Measurements from ENCODE around the gene SLC17A9. TPM values are rescaled to one million over a fixed set of nuclear protein-coding genes. Genes with fewer than 3 reads are reported as not detected.

SLC17A9 gene
- total and polyA plus RNA-seq, 10 of the 15 experiments (the other 5 are each of a cell fraction or from before 2014, with no cell fraction given) = 0.72 to 74.1 (median 29.4) TPM

Other genes with a start within 250 kb of the SLC17A9 start
Only the 7 nearest of the 8 such genes appear.
- gene MRGBP, start 156.2 kb upstream of the SLC17A9 start, total RNA-seq (2014; rRNA removed) = 16.0 and 16.3 TPM in 2 replicates
- 10.4 and 12.2 TPM in 2 replicates for gene MRGBP, start 156.2 kb upstream of the SLC17A9 start, total RNA-seq (2014; rRNA removed; fragmentation: Illumina TruSeq; extraction: Trizol)
- 15.1 and 15.2 TPM in 2 replicates for gene MRGBP, start 156.2 kb upstream of the SLC17A9 start, total RNA-seq (2021)
- gene MRGBP, start 156.2 kb upstream of the SLC17A9 start, polyA plus RNA-seq (2011; rRNA removed) = 10.7 and 12.1 TPM in 2 replicates
- 4.8 and 8.3 TPM in 2 replicates for gene MRGBP, start 156.2 kb upstream of the SLC17A9 start, polyA plus RNA-seq (2014; fragmentation: Illumina TruSeq; extraction: Trizol)
- 1 to 10 TPM; 1.8 to 3.7 TPM for gene MRGBP, start 156.2 kb upstream of the SLC17A9 start, polyA plus RNA-seq (2014; fragmentation: Nextera tagmentation; extraction: Ambion mirVana)
- 14.8 and 14.9 TPM in 2 replicates for gene MRGBP, start 156.2 kb upstream of the SLC17A9 start, polyA plus RNA-seq (2014; rRNA removed)
- 10 to 100 TPM; 17.0 to 17.6 TPM for gene MRGBP, start 156.2 kb upstream of the SLC17A9 start, polyA plus RNA-seq (2016; fragmentation: Nextera tagmentation; extraction: Ambion mirVana)
- gene OGFR, start 147.9 kb upstream of the SLC17A9 start, total RNA-seq (2014; rRNA removed) = 50.5 and 62.1 TPM in 2 replicates
- gene OGFR, start 147.9 kb upstream of the SLC17A9 start, total RNA-seq (2014; rRNA removed; fragmentation: Illumina TruSeq; extraction: Trizol) = 13.9 and 18.1 TPM in 2 replicates
- gene OGFR, start 147.9 kb upstream of the SLC17A9 start, total RNA-seq (2021) = 52.6 and 59.8 TPM in 2 replicates
- gene OGFR, start 147.9 kb upstream of the SLC17A9 start, polyA plus RNA-seq (2011; rRNA removed) = 29.0 and 38.7 TPM in 2 replicates
- 11.0 and 19.0 TPM in 2 replicates for gene OGFR, start 147.9 kb upstream of the SLC17A9 start, polyA plus RNA-seq (2014; fragmentation: Illumina TruSeq; extraction: Trizol)
- gene OGFR, start 147.9 kb upstream of the SLC17A9 start, polyA plus RNA-seq (2014; fragmentation: Nextera tagmentation; extraction: Ambion mirVana) = 1 to 10 TPM in 1 of 2 experiments, under 1 TPM in 1; 0.72 to 1.4 TPM
- 48.1 and 59.3 TPM in 2 replicates for gene OGFR, start 147.9 kb upstream of the SLC17A9 start, polyA plus RNA-seq (2014; rRNA removed)
- 10 to 100 TPM; 16.1 to 35.7 TPM for gene OGFR, start 147.9 kb upstream of the SLC17A9 start, polyA plus RNA-seq (2016; fragmentation: Nextera tagmentation; extraction: Ambion mirVana)
- 1.1 and 2.0 TPM in 2 replicates for gene COL9A3, start 135.7 kb upstream of the SLC17A9 start, total RNA-seq (2014; rRNA removed)
- gene COL9A3, start 135.7 kb upstream of the SLC17A9 start, total RNA-seq (2014; rRNA removed; fragmentation: Illumina TruSeq; extraction: Trizol) = 0.51 and 0.63 TPM in 2 replicates
- gene COL9A3, start 135.7 kb upstream of the SLC17A9 start, total RNA-seq (2021) = 0.96 and 1.0 TPM in 2 replicates
- gene COL9A3, start 135.7 kb upstream of the SLC17A9 start, polyA plus RNA-seq (2011; rRNA removed) = 1.7 and 2.1 TPM in 2 replicates
- 0.21 TPM in 1 of 2 replicates, not detected in the other for gene COL9A3, start 135.7 kb upstream of the SLC17A9 start, polyA plus RNA-seq (2014; fragmentation: Illumina TruSeq; extraction: Trizol)
- gene COL9A3, start 135.7 kb upstream of the SLC17A9 start, polyA plus RNA-seq (2014; fragmentation: Nextera tagmentation; extraction: Ambion mirVana) = under 1 TPM in 1 of 2 experiments, not detected in 1; 0.09 TPM
- 1.2 and 1.4 TPM in 2 replicates for gene COL9A3, start 135.7 kb upstream of the SLC17A9 start, polyA plus RNA-seq (2014; rRNA removed)
- gene COL9A3, start 135.7 kb upstream of the SLC17A9 start, polyA plus RNA-seq (2016; fragmentation: Nextera tagmentation; extraction: Ambion mirVana) = under 1 TPM; 0.13 to 0.29 TPM
- 7.8 and 8.1 TPM in 2 replicates for gene TCFL5, start 90.9 kb upstream of the SLC17A9 start, total RNA-seq (2014; rRNA removed)
- 5.9 and 6.6 TPM in 2 replicates for gene TCFL5, start 90.9 kb upstream of the SLC17A9 start, total RNA-seq (2014; rRNA removed; fragmentation: Illumina TruSeq; extraction: Trizol)
- gene TCFL5, start 90.9 kb upstream of the SLC17A9 start, total RNA-seq (2021) = 7.3 and 8.1 TPM in 2 replicates
- 2.5 and 3.3 TPM in 2 replicates for gene TCFL5, start 90.9 kb upstream of the SLC17A9 start, polyA plus RNA-seq (2011; rRNA removed)
- 5.0 and 6.3 TPM in 2 replicates for gene TCFL5, start 90.9 kb upstream of the SLC17A9 start, polyA plus RNA-seq (2014; fragmentation: Illumina TruSeq; extraction: Trizol)
- gene TCFL5, start 90.9 kb upstream of the SLC17A9 start, polyA plus RNA-seq (2014; fragmentation: Nextera tagmentation; extraction: Ambion mirVana) = 1 to 10 TPM; 1.4 to 1.6 TPM
- 5.1 and 5.7 TPM in 2 replicates for gene TCFL5, start 90.9 kb upstream of the SLC17A9 start, polyA plus RNA-seq (2014; rRNA removed)
- gene TCFL5, start 90.9 kb upstream of the SLC17A9 start, polyA plus RNA-seq (2016; fragmentation: Nextera tagmentation; extraction: Ambion mirVana) = under 1 TPM; 0.48 to 0.58 TPM
- 40.9 and 41.5 TPM in 2 replicates for gene DIDO1, start 26.2 kb upstream of the SLC17A9 start, total RNA-seq (2014; rRNA removed)
- 33.8 and 36.0 TPM in 2 replicates for gene DIDO1, start 26.2 kb upstream of the SLC17A9 start, total RNA-seq (2014; rRNA removed; fragmentation: Illumina TruSeq; extraction: Trizol)
- gene DIDO1, start 26.2 kb upstream of the SLC17A9 start, total RNA-seq (2021) = 52.1 and 56.4 TPM in 2 replicates
- gene DIDO1, start 26.2 kb upstream of the SLC17A9 start, polyA plus RNA-seq (2011; rRNA removed) = 40.4 and 47.4 TPM in 2 replicates
- 39.4 and 44.2 TPM in 2 replicates for gene DIDO1, start 26.2 kb upstream of the SLC17A9 start, polyA plus RNA-seq (2014; fragmentation: Illumina TruSeq; extraction: Trizol)
- gene DIDO1, start 26.2 kb upstream of the SLC17A9 start, polyA plus RNA-seq (2014; fragmentation: Nextera tagmentation; extraction: Ambion mirVana) = 1 to 10 TPM; 5.5 to 7.8 TPM
- gene DIDO1, start 26.2 kb upstream of the SLC17A9 start, polyA plus RNA-seq (2014; rRNA removed) = 40.6 and 40.8 TPM in 2 replicates
- gene DIDO1, start 26.2 kb upstream of the SLC17A9 start, polyA plus RNA-seq (2016; fragmentation: Nextera tagmentation; extraction: Ambion mirVana) = 10 to 100 TPM; 24.7 to 28.5 TPM
- 21.7 and 25.2 TPM in 2 replicates for gene GID8, start 14.6 kb upstream of the SLC17A9 start, total RNA-seq (2014; rRNA removed)
- 21.7 and 22.7 TPM in 2 replicates for gene GID8, start 14.6 kb upstream of the SLC17A9 start, total RNA-seq (2014; rRNA removed; fragmentation: Illumina TruSeq; extraction: Trizol)
- 33.1 and 33.8 TPM in 2 replicates for gene GID8, start 14.6 kb upstream of the SLC17A9 start, total RNA-seq (2021)
- 28.2 and 30.6 TPM in 2 replicates for gene GID8, start 14.6 kb upstream of the SLC17A9 start, polyA plus RNA-seq (2011; rRNA removed)
- gene GID8, start 14.6 kb upstream of the SLC17A9 start, polyA plus RNA-seq (2014; fragmentation: Illumina TruSeq; extraction: Trizol) = 17.6 and 22.8 TPM in 2 replicates
- gene GID8, start 14.6 kb upstream of the SLC17A9 start, polyA plus RNA-seq (2014; fragmentation: Nextera tagmentation; extraction: Ambion mirVana) = 10 to 100 TPM; 12.0 to 13.2 TPM
- gene GID8, start 14.6 kb upstream of the SLC17A9 start, polyA plus RNA-seq (2014; rRNA removed) = 27.9 and 29.8 TPM in 2 replicates
- 10 to 100 TPM; 16.5 to 20.1 TPM for gene GID8, start 14.6 kb upstream of the SLC17A9 start, polyA plus RNA-seq (2016; fragmentation: Nextera tagmentation; extraction: Ambion mirVana)
- not detected in 2 replicates for gene BHLHE23, start 54.3 kb downstream of the SLC17A9 start, total RNA-seq (2014; rRNA removed)
- not detected in 2 replicates for gene BHLHE23, start 54.3 kb downstream of the SLC17A9 start, total RNA-seq (2014; rRNA removed; fragmentation: Illumina TruSeq; extraction: Trizol)
- gene BHLHE23, start 54.3 kb downstream of the SLC17A9 start, total RNA-seq (2021) = 0.33 TPM in 1 of 2 replicates, not detected in the other
- not detected in 2 replicates for gene BHLHE23, start 54.3 kb downstream of the SLC17A9 start, polyA plus RNA-seq (2011; rRNA removed)
- not detected in 2 replicates for gene BHLHE23, start 54.3 kb downstream of the SLC17A9 start, polyA plus RNA-seq (2014; fragmentation: Illumina TruSeq; extraction: Trizol)
- not detected for gene BHLHE23, start 54.3 kb downstream of the SLC17A9 start, polyA plus RNA-seq (2014; fragmentation: Nextera tagmentation; extraction: Ambion mirVana)
- gene BHLHE23, start 54.3 kb downstream of the SLC17A9 start, polyA plus RNA-seq (2014; rRNA removed) = 0.28 TPM in 1 of 2 replicates, not detected in the other
- not detected for gene BHLHE23, start 54.3 kb downstream of the SLC17A9 start, polyA plus RNA-seq (2016; fragmentation: Nextera tagmentation; extraction: Ambion mirVana)